Measurements from ENCODE around the gene C16orf89.

The C16orf89 gene

DNA sequence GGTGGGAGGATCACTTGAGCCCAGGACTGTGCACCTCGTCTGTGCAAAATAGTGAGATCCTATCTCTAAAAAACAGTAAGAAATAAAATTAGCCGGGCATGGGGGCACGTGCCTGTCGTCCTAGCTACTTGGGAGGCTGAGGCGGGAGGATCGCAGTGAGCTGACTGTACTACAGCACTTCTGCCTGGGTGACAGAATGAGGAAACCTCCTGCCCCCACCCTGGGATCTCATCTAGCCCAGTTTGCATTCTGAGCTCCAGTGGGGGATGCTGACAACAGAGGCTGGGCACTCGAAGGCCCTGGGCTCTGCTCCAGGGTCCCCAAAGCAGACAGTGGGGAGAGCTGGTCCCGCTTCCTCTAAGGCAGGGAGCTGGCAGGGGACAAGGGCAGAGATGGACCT lies 39.1 kb downstream of the C16orf89 start:
- TF ChIP-seq POLR2AphosphoS5 (IDR thresholded peaks at IDR 0.05; ENCODE audit: low read depth, low read length) (no peak), SIN3A (IDR thresholded peaks at IDR 0.05; ENCODE audit: borderline replicate concordance, insufficient read depth, low read length) (no peak), FOXP2 (optimal IDR thresholded peaks at IDR 0.05; ENCODE audit: borderline replicate concordance, extremely low read depth, extremely low read length, insufficient read depth) (no peak), TAF1 (IDR thresholded peaks at IDR 0.05; ENCODE audit: borderline replicate concordance, insufficient read depth, low read length) (no peak)
- TF ChIP-seq, protein P1, sequence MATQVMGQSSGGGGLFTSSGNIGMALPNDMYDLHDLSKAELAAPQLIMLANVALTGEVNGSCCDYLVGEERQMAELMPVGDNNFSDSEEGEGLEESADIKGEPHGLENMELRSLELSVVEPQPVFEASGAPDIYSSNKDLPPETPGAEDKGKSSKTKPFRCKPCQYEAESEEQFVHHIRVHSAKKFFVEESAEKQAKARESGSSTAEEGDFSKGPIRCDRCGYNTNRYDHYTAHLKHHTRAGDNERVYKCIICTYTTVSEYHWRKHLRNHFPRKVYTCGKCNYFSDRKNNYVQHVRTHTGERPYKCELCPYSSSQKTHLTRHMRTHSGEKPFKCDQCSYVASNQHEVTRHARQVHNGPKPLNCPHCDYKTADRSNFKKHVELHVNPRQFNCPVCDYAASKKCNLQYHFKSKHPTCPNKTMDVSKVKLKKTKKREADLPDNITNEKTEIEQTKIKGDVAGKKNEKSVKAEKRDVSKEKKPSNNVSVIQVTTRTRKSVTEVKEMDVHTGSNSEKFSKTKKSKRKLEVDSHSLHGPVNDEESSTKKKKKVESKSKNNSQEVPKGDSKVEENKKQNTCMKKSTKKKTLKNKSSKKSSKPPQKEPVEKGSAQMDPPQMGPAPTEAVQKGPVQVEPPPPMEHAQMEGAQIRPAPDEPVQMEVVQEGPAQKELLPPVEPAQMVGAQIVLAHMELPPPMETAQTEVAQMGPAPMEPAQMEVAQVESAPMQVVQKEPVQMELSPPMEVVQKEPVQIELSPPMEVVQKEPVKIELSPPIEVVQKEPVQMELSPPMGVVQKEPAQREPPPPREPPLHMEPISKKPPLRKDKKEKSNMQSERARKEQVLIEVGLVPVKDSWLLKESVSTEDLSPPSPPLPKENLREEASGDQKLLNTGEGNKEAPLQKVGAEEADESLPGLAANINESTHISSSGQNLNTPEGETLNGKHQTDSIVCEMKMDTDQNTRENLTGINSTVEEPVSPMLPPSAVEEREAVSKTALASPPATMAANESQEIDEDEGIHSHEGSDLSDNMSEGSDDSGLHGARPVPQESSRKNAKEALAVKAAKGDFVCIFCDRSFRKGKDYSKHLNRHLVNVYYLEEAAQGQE (IDR thresholded peaks at IDR 0.05; ENCODE audit: insufficient read depth in 1 of 2, low read depth in 2 of 2, low read length in 2 of 2), result no peak

DNA sequence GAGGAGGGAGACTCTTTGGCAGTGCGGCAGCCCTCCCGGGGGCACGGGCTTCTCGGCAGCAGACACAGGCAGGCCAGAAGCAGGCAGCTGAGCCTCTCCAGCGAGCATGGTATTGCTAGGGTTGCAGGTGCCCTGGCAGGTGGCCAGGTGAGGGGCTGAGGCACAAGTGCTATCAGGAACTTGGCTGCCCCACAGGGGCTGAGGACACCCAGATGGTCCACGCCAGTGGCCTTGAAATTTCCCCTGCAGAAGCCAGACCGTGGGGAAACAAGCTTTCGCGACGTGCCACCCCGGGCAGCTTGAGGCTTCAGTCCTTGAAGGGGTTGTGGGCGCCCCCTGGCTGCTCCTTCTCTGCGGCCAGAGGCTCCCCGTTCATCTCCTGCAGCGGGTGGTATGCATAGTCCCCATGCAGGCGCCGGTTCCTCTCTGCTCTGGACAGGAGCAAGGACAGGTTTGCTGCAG lies 40.6 kb downstream of the C16orf89 start:
- TF ChIP-seq TAF1 (IDR thresholded peaks at IDR 0.05; ENCODE audit: borderline replicate concordance, insufficient read depth, low read length) (no peak), POLR2AphosphoS5 (IDR thresholded peaks at IDR 0.05; ENCODE audit: low read depth, low read length) (no peak), FOXP2 (optimal IDR thresholded peaks at IDR 0.05; ENCODE audit: borderline replicate concordance, extremely low read depth, extremely low read length, insufficient read depth) (no peak), SIN3A (IDR thresholded peaks at IDR 0.05; ENCODE audit: borderline replicate concordance, insufficient read depth, low read length) (no peak)
- TF ChIP-seq, protein P1 (IDR thresholded peaks at IDR 0.05; ENCODE audit: insufficient read depth in 1 of 2, low read depth in 2 of 2, low read length in 2 of 2), result no peak

DNA sequence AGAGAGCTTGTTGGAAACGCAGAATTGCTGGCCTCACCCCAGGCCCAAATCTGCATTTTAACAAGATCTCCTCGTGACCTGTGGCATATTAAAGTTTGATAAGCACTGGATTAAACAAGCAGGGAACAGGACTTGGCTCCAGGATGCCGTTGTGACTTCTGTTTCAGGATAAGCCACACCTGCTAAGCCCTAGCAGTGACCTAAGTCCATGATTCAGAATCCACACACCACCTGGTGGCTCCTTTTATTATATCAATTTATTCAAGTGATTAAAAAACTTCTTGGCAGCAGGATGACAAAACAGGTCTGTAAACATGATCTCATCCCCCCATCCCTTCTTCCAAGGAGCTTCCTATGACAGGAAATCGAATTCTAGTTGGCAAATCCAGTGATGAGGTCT lies 41.1 kb downstream of the C16orf89 start:
- TF ChIP-seq FOXP2 (optimal IDR thresholded peaks at IDR 0.05; ENCODE audit: borderline replicate concordance, extremely low read depth, extremely low read length, insufficient read depth), result no peak

DNA sequence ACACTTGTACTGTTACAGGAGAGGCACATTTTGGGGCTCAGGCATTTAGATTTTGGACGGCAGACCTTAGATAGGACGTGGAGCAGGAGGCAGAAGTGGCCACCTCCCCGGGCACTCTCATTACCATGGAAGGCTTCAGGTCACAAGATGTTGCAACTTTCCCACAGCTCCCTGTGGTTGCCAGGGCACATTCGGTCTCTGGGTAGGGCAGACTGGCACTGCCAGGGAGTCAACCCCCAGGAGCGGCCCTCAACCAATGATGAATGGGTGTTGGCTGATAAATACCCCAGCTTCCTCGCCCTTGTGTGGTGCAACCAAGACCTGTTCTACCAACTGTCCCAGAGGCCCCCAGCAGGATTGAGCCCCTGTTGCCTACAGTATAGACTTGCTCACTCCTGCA lies 43.2 kb downstream of the C16orf89 start:
- no peak for TF ChIP-seq POLR2AphosphoS5 (IDR thresholded peaks at IDR 0.05; ENCODE audit: low read depth, low read length)
- no peak for TF ChIP-seq TAF1 (IDR thresholded peaks at IDR 0.05; ENCODE audit: borderline replicate concordance, insufficient read depth, low read length)
- TF ChIP-seq FOXP2 (optimal IDR thresholded peaks at IDR 0.05; ENCODE audit: borderline replicate concordance, extremely low read depth, extremely low read length, insufficient read depth), result no peak
- TF ChIP-seq, protein P1 (IDR thresholded peaks at IDR 0.05; ENCODE audit: insufficient read depth in 1 of 2, low read depth in 2 of 2, low read length in 2 of 2), result no peak
- no peak for TF ChIP-seq SIN3A (IDR thresholded peaks at IDR 0.05; ENCODE audit: borderline replicate concordance, insufficient read depth, low read length)

DNA sequence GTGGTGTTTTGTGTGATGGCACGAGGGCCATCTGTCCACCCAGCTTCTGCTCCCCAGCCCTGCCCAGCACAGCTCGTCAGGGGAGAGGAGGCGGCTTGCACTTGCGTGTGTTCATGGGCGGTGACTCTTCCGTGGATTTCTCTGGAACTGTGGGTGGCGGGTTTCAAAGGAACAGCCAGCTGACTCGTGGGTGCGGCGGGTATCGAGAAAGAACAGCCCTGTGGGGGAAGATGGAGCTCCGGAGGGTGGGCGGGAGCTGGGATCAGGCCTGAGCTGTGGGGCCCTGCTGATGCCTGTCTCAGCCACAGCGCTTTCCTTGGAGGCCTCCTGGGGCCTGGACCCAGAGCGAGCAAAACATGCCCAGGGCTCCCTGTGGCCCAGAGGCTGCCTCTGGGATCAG lies 45.2 kb downstream of the C16orf89 start:
- TF ChIP-seq TAF1 (IDR thresholded peaks at IDR 0.05; ENCODE audit: borderline replicate concordance, insufficient read depth, low read length) (no peak), POLR2AphosphoS5 (IDR thresholded peaks at IDR 0.05; ENCODE audit: low read depth, low read length) (no peak), FOXP2 (optimal IDR thresholded peaks at IDR 0.05; ENCODE audit: borderline replicate concordance, extremely low read depth, extremely low read length, insufficient read depth) (no peak), SIN3A (IDR thresholded peaks at IDR 0.05; ENCODE audit: borderline replicate concordance, insufficient read depth, low read length) (no peak)
- TF ChIP-seq, protein P1 (IDR thresholded peaks at IDR 0.05; ENCODE audit: insufficient read depth in 1 of 2, low read depth in 2 of 2, low read length in 2 of 2), result no peak
